ENCODE data around the gene LRRC47. TPM values are rescaled to one million over a fixed set of nuclear protein-coding genes. Genes with fewer than 3 reads are reported as not detected.

LRRC47 gene
- total and polyA plus RNA-seq, 2 of the 13 experiments (the other 11 are each of a cell fraction or from before 2014, with no cell fraction given): 18.3 to 52.5 TPM

DNA sequence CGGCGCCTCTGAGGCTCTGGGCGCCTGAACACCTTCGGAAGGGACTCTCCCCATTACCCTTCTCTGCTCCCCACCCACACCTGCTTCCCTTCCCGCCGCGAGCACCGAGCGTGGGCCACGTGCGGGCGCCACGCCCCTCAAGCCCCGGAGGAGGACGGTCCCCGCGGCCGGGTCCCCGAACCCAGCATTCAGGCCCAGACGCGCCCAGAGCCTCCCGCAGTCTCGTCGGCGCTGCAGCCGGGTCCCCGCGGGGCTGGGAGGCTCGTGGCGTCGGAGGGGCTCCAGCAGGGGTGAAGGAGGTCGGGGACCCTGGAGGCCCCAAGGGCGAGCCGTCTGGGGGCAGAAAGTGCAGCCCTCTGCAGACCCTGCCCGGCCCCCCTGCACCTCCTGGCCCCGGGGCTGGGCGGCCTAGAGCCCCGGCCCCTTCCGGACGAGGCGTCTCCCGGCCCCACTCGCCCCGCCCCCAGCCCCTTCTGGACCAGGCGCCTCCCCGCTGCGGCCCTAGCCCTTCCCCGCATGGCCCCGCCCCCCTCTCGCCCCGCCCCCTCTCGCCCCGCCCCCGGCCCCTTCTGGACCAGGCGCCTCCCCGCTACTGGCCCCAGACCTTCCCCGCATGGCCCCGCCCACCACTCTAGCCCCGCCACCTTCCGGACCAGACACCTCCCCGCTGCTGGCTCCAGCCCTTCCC is 24.1 kb downstream of the LRRC47 start (continued):
- TF ChIP-seq ZC3H4 (CRISPR knock-in tag; IDR thresholded peaks at IDR 0.05; ENCODE audit: borderline replicate concordance) (peak; percentile 75; the same call in 1 of the 2 replicates), ZNF552 (CRISPR knock-in tag; IDR thresholded peaks at IDR 0.05; ENCODE audit: borderline replicate concordance) (0 out of 2 replicates have a peak, but pooled peaks have one; percentile 63), HDAC2 (CRISPR knock-in tag; IDR thresholded peaks at IDR 0.05) (0 out of 2 replicates have a peak, but pooled peaks have one; percentile 7), PHF20 (CRISPR knock-in tag; IDR thresholded peaks at IDR 0.05) (no peak), NCOA5 (CRISPR knock-in tag; IDR thresholded peaks at IDR 0.05) (no peak), ZBTB21 (CRISPR knock-in tag; IDR thresholded peaks at IDR 0.05) (no peak), ZEB1 (IDR thresholded peaks at IDR 0.05; ENCODE audit: insufficient replicate concordance, low read depth) (no peak), ZNF501 (CRISPR knock-in tag; IDR thresholded peaks at IDR 0.05) (peak; percentile 55; the same call in 1 of the 2 replicates), CEBPG (CRISPR knock-in tag; IDR thresholded peaks at IDR 0.05) (no peak), SRY (CRISPR knock-in tag; IDR thresholded peaks at IDR 0.05) (no peak), ZNF3 (CRISPR knock-in tag; IDR thresholded peaks at IDR 0.05) (no peak), RELA (CRISPR knock-in tag; IDR thresholded peaks at IDR 0.05) (no peak)
- TF ChIP-seq, protein P1, sequence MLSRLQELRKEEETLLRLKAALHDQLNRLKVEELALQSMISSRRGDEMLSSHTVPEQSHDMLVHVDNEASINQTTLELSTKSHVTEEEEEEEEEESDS (CRISPR knock-in tag; IDR thresholded peaks at IDR 0.05; ENCODE audit: borderline replicate concordance): no peak; the same call in 1 of the 2 replicates
- TF ChIP-seq, protein P2, sequence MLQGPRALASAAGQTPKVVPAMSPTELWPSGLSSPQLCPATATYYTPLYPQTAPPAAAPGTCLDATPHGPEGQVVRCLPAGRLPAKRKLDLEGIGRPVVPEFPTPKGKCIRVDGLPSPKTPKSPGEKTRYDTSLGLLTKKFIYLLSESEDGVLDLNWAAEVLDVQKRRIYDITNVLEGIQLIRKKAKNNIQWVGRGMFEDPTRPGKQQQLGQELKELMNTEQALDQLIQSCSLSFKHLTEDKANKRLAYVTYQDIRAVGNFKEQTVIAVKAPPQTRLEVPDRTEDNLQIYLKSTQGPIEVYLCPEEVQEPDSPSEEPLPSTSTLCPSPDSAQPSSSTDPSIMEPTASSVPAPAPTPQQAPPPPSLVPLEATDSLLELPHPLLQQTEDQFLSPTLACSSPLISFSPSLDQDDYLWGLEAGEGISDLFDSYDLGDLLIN (CRISPR knock-in tag; IDR thresholded peaks at IDR 0.05; ENCODE audit: borderline replicate concordance): no peak
- TF ChIP-seq, protein P3, sequence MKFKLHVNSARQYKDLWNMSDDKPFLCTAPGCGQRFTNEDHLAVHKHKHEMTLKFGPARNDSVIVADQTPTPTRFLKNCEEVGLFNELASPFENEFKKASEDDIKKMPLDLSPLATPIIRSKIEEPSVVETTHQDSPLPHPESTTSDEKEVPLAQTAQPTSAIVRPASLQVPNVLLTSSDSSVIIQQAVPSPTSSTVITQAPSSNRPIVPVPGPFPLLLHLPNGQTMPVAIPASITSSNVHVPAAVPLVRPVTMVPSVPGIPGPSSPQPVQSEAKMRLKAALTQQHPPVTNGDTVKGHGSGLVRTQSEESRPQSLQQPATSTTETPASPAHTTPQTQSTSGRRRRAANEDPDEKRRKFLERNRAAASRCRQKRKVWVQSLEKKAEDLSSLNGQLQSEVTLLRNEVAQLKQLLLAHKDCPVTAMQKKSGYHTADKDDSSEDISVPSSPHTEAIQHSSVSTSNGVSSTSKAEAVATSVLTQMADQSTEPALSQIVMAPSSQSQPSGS (CRISPR knock-in tag; IDR thresholded peaks at IDR 0.05): no peak; the same call in 1 of the 2 replicates
- TF ChIP-seq, protein P4, sequence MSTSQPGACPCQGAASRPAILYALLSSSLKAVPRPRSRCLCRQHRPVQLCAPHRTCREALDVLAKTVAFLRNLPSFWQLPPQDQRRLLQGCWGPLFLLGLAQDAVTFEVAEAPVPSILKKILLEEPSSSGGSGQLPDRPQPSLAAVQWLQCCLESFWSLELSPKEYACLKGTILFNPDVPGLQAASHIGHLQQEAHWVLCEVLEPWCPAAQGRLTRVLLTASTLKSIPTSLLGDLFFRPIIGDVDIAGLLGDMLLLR (CRISPR knock-in tag; IDR thresholded peaks at IDR 0.05): peak; percentile 90
- TF ChIP-seq, protein P5, sequence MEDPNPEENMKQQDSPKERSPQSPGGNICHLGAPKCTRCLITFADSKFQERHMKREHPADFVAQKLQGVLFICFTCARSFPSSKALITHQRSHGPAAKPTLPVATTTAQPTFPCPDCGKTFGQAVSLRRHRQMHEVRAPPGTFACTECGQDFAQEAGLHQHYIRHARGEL (CRISPR knock-in tag; IDR thresholded peaks at IDR 0.05): no peak
- TF ChIP-seq, protein P6, sequence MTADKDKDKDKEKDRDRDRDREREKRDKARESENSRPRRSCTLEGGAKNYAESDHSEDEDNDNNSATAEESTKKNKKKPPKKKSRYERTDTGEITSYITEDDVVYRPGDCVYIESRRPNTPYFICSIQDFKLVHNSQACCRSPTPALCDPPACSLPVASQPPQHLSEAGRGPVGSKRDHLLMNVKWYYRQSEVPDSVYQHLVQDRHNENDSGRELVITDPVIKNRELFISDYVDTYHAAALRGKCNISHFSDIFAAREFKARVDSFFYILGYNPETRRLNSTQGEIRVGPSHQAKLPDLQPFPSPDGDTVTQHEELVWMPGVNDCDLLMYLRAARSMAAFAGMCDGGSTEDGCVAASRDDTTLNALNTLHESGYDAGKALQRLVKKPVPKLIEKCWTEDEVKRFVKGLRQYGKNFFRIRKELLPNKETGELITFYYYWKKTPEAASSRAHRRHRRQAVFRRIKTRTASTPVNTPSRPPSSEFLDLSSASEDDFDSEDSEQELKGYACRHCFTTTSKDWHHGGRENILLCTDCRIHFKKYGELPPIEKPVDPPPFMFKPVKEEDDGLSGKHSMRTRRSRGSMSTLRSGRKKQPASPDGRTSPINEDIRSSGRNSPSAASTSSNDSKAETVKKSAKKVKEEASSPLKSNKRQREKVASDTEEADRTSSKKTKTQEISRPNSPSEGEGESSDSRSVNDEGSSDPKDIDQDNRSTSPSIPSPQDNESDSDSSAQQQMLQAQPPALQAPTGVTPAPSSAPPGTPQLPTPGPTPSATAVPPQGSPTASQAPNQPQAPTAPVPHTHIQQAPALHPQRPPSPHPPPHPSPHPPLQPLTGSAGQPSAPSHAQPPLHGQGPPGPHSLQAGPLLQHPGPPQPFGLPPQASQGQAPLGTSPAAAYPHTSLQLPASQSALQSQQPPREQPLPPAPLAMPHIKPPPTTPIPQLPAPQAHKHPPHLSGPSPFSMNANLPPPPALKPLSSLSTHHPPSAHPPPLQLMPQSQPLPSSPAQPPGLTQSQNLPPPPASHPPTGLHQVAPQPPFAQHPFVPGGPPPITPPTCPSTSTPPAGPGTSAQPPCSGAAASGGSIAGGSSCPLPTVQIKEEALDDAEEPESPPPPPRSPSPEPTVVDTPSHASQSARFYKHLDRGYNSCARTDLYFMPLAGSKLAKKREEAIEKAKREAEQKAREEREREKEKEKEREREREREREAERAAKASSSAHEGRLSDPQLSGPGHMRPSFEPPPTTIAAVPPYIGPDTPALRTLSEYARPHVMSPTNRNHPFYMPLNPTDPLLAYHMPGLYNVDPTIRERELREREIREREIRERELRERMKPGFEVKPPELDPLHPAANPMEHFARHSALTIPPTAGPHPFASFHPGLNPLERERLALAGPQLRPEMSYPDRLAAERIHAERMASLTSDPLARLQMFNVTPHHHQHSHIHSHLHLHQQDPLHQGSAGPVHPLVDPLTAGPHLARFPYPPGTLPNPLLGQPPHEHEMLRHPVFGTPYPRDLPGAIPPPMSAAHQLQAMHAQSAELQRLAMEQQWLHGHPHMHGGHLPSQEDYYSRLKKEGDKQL (CRISPR knock-in tag; IDR thresholded peaks at IDR 0.05; ENCODE audit: low read depth): no peak
- TF ChIP-seq, protein P7, sequence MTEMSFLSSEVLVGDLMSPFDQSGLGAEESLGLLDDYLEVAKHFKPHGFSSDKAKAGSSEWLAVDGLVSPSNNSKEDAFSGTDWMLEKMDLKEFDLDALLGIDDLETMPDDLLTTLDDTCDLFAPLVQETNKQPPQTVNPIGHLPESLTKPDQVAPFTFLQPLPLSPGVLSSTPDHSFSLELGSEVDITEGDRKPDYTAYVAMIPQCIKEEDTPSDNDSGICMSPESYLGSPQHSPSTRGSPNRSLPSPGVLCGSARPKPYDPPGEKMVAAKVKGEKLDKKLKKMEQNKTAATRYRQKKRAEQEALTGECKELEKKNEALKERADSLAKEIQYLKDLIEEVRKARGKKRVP (CRISPR knock-in tag; IDR thresholded peaks at IDR 0.05): no peak
